ENCODE data around the gene SHD.
A peak's percentile ranks its signal among the peaks of the same experiment; 100 is the strongest.
"Not testable (repeated sequence)": the region's sequence is repeated elsewhere in the genome, so short reads cannot be mapped to it uniquely, and the experiment has no call there.

Gene SHD

DNA sequence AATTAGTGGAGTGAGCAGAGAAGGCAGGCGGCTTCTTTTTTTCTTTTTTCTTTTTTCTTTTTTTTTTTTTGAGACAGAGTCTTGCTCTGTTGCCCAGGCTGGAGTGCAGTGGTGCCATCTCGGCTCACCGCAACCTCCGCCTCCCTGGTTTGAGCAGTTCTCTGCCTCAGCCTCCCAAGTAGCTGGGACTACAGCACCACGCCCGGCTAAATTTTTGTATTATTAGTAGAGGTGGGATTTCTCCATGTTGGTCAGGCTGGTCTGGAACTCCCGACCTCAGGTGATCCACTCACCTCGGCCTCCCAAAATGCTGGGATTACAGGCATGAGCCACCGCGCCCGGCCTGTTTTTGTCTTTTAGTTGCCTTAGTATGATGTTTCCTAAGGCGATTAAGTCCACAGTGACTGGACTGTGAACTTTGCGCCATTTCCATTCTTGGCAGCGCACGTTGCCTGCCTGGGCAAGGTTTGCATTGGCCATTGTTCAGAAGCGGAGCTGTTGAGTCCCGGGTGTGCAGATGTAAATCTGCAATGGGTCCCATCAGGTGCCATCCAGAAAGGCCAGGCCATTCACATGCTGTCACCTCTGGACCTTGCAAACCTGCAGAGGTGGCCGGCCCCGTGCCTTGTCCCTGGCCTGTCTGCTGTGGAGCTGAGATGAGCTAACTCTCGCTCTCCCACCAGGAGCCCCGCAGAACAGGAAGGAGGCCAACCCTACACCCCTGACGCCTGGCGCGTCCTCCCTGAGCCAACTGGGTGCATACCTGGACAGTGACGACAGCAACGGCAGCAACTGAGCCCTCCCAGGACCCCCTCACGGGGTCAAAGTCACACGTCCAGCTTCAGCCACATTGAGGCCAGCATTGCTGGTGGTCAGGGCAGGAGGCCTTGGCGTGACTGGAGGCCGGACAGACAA is 10.9 kb upstream of the SHD start:
- no peak for DNase-seq

DNA sequence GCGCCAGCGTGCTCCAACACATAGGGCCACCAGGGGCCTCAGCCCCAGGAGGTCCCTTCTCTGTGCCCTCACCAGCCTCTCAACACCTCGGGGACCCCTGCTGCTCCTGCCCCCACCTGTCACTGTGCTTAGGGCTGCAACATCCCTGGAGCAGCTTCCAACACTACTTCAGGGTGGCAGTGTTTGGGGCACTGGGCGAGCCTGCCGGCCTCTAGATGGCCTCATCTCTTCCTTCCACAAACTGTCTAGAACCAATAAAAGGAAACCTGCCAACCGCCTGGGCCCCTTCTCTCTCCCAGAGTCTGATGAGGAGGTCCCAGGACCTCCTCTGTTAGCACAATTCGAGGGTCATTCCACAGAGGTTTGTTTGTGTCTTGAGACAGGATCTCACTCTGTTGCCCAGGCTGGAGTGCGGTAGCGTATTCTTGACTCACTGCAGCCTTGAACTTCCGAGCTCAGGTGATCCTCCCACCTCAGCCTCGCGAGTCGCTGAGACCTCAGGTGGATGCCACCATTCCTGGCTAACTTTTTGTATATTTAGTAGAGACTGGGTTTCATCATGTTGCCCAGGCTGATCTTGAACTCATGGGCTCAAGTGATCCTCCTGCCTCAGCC is 10.1 kb upstream of the SHD start:
- no peak for DNase-seq

DNA sequence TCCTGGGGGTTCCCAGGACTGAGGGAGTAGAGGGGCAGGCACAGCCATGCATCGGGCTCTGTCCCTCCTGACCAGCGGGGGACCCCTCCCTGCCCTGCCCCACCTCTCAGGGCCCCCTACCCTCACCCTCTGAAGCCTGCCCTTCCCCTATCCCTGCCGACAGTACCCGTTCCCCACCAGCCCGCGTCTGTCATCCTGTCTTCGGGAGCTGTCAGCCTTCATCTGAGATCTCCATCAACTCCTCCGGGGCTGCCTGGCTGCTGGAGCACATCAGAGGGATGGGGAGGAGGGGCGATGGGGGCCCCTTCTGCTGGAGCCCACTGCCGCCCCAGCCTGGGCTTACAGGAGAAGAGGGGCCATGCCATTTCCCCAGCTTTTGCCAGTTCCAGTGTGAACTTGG is 6.2 kb upstream of the SHD start:
- DNase-seq: no peak

DNA sequence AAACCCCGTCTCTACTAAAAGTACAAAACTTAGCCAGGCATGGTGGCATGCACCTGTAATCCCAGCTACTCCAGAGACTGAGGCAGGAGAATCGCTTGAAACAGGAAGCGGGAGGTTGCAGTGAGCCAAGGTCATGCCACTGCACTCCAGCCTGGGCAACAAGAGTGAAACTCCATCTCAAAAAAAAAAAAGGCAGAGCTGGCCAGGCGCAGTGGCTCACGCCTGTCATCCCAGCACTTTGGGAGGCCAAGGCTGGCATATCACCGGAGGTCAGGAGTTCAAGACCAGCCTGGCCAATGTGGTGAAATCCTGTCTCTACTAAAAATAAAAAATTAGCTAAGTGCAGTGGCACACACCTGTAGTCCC is 4.8 kb upstream of the SHD start:
- not testable (repeated sequence) for DNase-seq

DNA sequence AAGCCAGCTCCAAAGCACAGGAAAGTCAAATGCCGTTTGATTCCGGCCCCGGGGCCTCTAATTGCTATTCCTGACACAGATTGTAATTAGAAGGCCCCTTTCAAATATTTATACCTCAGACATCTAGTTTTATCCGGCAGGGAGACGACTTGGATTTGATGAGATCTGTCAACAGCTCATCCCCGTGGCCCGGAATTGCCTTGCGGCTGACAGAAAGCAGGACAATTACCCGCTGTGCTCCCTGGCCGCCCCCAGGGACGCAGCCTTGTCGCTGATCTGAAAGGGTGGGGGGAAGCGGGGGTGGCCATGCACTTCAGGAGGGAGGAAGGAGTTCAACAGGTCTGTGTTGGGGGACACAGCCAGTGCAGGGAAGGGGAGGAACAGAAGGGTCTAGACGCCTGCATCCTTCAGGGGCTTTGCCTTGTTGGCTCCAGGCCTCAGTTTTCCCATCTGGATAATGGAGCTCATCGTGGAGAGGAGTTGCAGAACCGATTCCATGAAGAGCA is 1.8 kb upstream of the SHD start:
- DNase-seq: no peak

DNA sequence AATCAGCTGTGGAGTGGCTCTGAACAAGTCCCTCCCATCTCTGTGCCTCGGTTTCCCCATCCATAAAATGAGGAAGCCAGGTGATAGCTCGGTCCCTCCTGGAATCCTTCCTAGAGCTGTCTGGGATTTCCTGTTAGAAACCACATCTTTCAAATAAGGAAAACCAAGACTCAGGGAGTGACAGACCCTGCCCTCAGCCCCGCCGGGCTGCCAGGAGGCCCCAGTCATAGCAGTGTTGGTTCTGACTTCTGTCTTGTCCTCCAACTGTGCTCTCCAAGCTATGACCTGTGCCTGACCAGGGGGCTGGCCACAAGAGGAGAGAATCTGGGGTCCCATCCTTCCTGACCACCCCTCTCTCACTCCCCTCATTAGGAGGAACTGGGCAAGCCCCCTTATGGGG is 1.1 kb upstream of the SHD start:
- no peak for DNase-seq

- DNase-seq: no peak
Measured at GRCh38 chr19:4279267-4279529, 132 bp downstream of the SHD start.

- DNase-seq: no peak
Measured at GRCh38 chr19:4279530-4280422, 710 bp downstream of the SHD start.

- no peak for DNase-seq
Measured at GRCh38 chr19:4284176-4284958, 5.3 kb downstream of the SHD start.

- no peak for DNase-seq
Measured at GRCh38 chr19:4284974-4285373, 5.9 kb downstream of the SHD start.

DNA sequence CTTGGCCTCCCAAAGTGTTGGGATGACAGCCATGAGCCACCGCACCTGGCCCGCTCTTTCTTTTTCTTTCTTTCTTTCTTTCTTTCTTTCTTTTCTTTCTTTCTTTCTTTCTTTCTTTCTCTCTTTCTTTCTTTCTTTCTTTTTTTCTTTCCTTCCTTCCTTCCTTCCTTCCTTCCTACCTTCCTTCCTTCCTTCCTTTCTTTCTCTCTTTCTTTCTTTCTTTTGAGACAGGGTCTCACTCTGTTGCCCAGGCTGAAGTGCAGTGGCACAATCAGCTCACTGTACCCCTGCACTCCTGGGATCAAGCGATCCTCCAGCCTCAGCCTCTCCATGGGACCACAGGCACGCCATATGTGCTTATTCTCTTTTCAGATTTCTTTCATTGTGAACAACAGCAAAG is 7.1 kb downstream of the SHD start:
- DNase-seq: not testable (repeated sequence)

DNA sequence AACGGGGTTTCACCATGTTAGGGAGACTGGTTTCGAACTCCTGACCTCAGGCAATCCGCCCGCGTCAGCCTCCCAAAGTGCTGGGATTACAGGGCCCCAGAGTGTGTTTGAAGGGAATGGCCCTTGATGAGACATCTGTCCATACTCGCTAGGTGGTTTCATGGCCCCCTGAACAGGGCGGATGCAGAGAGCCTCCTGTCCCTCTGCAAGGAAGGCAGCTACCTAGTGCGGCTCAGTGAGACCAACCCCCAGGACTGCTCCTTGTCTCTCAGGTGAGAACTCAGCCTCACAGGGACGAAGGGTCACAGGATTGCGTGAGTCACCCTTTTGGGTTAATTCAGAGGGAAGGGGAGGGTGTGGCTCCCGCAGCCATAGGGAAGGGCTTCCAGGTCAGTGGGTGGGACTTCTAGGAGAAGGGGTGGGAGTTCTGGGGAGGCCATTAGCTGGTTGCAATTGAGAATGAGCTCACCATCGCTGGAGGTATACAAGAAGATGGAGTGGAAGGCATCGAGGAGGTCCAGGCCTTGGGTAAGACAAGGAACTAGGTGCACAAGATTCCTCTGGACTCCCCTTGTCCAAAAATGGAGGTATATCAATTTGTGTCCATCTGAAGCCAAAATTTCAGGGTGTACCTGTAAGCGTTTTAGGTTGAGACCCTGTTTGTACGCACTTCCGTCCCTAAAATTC is 9.2 kb downstream of the SHD start:
- DNase-seq: no peak

GRCh38 chr19:4291184-4291732 is 12.2 kb downstream of the SHD start:
- DNase-seq: no peak

GRCh38 chr19:4292515-4292914 is 13.4 kb downstream of the SHD start:
- no peak for DNase-seq

GRCh38 chr19:4294389-4294788 is 15.3 kb downstream of the SHD start:
- no peak for DNase-seq

GRCh38 chr19:4295972-4296771 is 17.1 kb downstream of the SHD start:
- peak; percentile 45 for DNase-seq

DNA sequence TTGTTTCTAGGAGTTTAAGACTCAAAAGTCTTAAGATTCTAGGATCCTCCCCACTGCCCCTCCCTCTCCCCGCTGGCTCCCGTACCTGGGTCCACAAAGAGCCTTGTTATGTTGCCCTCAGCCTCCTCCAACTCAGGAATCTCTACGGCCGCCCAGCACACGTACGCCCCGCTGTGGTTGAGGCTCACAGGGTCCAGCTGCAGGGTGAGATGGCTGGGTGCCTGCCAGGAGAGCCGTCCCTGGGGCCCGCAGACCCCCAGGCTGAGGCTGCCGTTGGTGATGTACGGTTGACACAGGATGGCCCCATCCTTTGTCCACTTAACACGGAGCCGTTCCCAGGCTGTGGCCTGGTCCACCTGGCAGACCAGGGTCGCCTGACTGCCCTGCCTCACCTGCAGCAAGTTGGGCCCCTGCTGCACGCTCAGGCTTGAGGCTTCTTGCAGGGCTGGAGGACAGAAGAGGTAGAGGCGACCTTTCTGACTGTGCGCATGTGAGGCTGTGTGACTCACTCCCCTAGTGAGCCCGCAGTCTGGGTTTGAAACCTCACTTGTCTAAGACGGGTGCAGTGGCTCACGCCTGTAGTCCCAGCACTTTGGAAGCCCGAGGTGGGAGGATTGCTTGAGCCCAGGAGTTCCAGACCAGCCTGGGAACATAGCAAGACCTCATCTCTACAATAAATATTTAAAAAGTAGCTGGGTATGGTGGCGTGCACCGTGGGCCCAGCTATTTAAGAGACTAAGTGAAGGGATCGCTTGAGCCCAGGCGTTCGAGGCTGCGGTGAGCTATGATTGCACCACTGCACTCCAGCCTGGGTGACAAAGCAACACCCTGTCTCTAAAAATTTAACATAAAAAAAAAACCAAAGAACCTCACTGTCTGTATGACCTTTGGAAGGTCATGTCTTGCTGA is 19.1 kb downstream of the SHD start:
- DNase-seq: no peak

GRCh38 chr19:4298810-4299550 is 19.9 kb downstream of the SHD start:
- DNase-seq: no peak

- no peak for DNase-seq
Measured at GRCh38 chr19:4300589-4300988, 21.5 kb downstream of the SHD start.

All from NCI-H1417 treated with DMSO at 0.1 percent for 48 hours (cell line).